Stimulated activated CD4-positive, alpha-beta T cell treated with anti-CD3 and anti-CD28 coated beads, TNF-alpha, amount 100 ng/mL, for 48 hours (primary cell): ENCODE results near the gene DENND1A.

Experiments
- DNase-seq, 3 donors: peaks; one replicate each; pipeline ENCODE4 v3.0.0-alpha.2; 2020; ENCODE audit warnings: low read depth in 3 of 3

The DENND1A gene

DNA sequence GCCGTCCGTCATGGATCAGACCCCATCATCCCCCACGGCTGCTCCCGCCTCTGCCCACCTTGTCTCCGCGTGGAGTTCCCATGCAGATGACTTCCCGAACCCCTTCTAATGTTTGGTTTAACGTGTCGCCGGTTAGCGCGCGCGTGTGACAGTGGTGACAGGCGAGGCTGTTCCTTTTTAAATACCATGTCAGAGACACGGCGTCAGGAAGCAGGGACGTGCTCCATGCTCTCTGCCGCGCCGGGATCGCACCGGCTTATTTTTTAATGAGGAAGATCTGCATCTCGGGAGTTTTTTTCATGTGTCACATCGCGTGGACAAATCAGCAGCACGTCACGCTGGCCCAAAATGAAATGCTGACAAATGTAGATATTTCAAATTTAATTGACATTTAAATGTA, 538.0 kb downstream of the DENND1A start:
- no peak for DNase-seq

GRCh38 chr9:123391233-123391632, 538.7 kb downstream of the DENND1A start:
- DNase-seq, result no peak

GRCh38 chr9:123390337-123391135, 539.4 kb downstream of the DENND1A start:
- no peak for DNase-seq

DNA sequence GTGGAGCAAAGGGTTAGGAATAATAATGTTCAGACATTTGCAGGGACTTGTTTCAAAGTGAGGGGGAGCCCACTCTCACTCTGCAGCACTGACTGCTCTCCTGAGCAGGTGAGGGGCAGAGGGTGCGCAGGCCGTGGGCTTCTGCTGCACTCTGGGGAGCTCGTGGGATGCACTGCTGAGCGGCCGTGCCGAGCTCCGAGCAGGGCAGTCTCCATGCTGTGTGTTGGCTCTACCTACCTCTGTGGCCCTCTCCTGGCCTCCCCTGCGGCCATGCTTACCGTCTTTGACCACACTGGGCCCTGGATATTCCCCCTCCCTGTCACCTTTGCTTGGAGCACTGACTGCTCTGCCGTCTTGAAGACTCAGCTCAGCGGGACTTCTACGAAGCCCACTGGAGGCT, 540.2 kb downstream of the DENND1A start:
- no peak for DNase-seq

DNA sequence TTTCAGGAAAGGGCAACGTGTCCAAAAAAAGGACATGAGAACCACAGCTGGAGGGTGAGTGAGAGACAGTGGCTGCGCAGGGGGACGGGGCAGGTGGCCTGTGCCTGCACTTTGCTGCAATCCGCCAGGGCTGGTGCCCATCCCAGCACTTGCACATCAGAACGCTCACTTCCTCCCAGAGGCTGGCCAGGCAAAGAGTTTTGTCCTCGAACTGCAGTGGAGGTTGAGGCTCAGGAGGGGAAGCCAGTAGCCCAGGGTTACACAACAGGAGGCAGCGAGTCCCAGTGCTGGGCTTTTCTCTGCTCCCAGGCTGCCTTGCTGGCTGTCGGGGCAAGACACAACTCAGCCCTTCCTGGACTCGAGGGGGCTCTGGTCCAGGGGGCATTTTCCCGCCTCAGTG, 540.9 kb downstream of the DENND1A start:
- DNase-seq, result no peak

DNA sequence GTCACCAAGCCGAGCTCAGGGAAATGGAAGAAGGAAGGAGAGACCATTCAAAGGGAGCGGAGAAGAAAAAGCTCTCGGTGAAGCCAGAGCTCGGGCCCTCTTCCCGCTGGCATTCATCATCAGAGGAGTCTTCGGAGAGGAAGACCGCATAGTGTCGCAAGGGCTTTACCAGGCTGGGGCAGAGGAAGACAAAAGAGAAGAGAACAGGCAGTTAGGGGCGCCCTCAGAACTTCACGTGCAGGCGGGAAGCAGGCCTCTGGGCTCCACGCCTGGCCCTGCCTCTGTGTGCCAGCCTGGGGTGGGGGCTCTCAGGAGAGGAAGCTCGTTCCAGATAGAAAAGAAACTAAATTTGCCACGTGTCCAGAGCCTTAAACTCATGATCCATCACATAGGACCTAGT, 542.2 kb downstream of the DENND1A start:
- no peak for DNase-seq

GRCh38 chr9:123383512-123384170, 546.3 kb downstream of the DENND1A start:
- DNase-seq, result no peak

GRCh38 chr9:123382653-123383511, 547.0 kb downstream of the DENND1A start:
- DNase-seq, result no peak

- DNase-seq, result no peak
Observed at GRCh38 chr9:123380852-123381705, 548.8 kb downstream of the DENND1A start.

GRCh38 chr9:123378956-123379660, 550.8 kb downstream of the DENND1A start:
- no peak for DNase-seq

DNA sequence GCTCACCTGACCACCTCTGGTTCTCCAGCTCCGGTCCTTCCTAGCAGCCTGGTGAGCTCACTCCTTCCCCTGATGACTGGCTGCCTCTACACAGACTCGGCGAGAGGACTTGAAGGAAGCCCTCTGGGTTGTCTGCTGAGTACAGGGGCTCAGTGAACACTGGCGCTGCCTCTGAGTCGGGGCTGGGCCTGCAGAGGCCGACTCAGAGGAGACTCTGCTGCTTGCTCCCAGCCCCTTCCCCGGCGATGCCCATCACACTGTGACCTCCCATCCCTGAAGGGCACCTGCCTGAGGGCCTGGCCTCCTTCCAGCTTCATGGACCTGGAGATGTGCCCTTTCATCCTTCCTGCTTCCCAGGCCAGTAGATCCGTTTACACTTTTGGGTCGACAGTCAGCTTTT, 551.9 kb downstream of the DENND1A start:
- no peak for DNase-seq

- no peak for DNase-seq
Observed at GRCh38 chr9:123377211-123377971, 552.5 kb downstream of the DENND1A start.

DNA sequence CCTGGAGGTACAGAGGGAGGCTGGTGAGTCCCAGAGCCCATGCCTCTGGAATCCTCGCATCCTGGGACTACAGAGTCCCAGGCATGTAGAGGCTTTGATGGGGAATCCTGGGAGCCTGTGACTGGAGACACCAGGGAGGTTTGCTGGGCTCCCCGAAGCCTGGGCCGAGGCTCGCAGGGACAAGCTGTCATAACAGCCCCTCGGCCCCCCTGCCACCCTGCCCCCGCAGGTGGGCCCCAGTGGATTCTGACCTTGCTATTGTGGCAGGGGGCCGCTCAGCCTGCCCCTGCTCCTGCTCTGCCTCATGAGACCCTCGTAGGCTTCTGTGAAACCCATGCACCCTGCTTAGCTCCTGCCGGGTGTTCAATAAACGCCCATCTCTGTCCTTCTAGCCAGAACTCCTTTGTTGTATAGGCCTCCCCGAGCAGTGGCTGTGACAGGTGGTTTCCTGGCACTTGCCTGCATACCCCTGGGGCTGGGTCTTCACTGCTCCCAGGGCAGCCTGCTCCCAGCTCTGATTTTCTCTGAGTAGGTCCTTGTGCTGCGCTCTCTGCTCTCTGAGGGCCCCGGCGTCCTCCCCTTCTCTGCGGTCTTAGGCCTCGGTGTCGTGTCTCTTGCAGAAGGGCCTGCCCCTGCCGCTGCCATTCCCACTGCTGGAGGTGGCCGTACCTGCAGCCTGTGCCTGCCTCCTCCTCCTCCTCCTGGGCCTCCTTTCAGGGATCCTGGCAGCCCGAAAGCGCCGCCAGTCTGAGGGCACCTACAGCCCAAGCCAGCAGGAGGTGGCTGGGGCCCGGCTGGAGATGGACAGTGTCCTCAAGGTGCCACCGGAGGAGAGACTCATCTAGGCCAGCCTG, 553.5 kb downstream of the DENND1A start:
- no peak for DNase-seq

GRCh38 chr9:123375469-123376132, 554.3 kb downstream of the DENND1A start:
- DNase-seq, result no peak

DNA sequence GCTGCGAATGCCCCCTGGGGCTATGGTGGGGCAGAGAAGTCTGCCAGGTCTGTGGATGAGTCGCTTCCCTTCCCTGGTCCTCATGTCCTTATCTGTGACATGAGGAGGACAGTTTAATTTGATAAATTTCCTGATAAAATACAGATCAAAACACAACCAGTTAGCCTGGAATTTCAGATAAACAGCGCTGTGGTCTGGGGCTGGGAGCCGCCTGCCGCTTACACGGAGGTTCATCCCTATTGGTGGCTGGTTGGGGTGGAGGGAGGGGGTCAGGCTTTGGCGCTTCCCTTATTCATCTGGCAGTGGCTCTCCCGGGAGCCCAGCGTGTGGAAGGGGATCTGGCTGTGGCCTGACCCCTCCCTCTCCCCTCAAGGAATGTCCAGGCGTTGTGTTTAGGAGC, 556.0 kb downstream of the DENND1A start:
- DNase-seq, result no peak

DNA sequence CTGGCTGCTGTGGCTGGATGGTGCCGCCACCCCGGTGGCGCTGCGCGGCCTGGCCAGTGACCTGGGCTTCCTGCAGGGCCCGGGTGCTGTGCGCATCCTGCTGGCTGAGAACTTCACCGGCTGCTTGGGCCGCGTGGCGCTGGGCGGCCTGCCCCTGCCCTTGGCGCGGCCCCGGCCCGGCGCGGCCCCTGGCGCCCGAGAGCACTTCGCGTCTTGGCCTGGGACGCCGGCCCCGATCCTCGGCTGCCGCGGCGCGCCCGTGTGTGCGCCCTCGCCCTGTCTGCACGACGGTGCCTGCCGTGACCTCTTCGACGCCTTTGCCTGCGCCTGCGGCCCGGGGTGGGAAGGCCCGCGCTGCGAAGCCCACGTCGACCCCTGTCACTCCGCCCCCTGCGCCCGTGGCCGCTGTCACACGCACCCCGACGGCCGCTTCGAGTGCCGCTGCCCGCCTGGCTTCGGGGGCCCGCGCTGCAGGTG, 556.4 kb downstream of the DENND1A start:
- DNase-seq, result no peak

GRCh38 chr9:123372766-123373446, 557.0 kb downstream of the DENND1A start:
- DNase-seq, result no peak
